H1 (cell line): ENCODE measurements around the gene VSTM2L. TPM values are rescaled to one million over a fixed set of nuclear protein-coding genes. Genes with fewer than 3 reads are reported as not detected.

Experiments
- FOSL1 ChIP-seq: IDR thresholded peaks from 2 replicates; pipeline ENCODE4 v1.6.1; 2011; ENCODE audit warnings: mild to moderate bottlenecking, low read depth, low read length, moderate library complexity; ENCODE audit not compliant: insufficient read depth
- polyA plus RNA-seq, 7 experiments: library from polyadenylated mRNA; depleted of rRNA in 3 of 7; stranded (reverse) in 5 of 7; unstranded in 2 of 7; fragments of >200 nt in 5 of 7; fragments of 200-250 nt in 2 of 7; gene quantifications; 1 replicate in 5 of 7; 2 replicates in 1 of 7; 4 replicates in 1 of 7; pipeline versions ENCODE4 v1.2.1 to v1.2.3, GENCODE V29; 2011 to 2013; ENCODE audit warnings: missing spikeins in 2 of 7, mixed read lengths in 2 of 7
- total RNA-seq: library from RNA; stranded (reverse); fragmentation: NEBNext Ultra II Directional; extraction: Animal tissue kit (Norgen Biotek cat#: 25700); gene quantifications from 2 replicates; pipeline ENCODE4 v1.2.1, GENCODE V29; 2021

VSTM2L gene
- total and polyA plus RNA-seq, 2 of the 8 experiments (the other 6 are each of a cell fraction or from before 2014, with no cell fraction given) = 1.3 to 3.2 TPM

DNA sequence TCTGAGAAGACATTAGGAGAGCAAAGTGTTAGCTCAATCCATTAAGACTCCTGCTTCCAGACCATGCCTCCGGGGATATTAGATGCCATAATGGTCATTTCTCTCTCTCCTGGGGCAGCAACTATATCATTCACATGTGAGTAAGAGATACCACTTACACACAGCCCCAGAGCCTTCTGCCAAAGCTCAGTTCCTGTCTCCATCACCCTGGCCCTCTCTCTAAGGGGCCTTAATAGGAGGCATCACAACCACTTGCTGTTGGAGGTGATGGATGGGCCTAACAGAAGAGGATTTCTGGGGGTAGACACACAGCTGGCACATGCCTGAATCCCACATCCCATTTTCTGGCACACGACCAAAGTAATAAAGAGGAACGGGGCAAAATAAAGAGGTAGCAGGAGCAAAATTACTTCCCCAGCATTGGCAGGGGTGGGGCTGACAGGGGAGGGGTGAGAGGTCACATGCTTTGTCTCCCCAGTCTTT, 34.0 kb upstream of the VSTM2L start (continued):
- TF ChIP-seq FOSL1 = no peak
- TF ChIP-seq, all 59 proteins: peak for 0
